ENCODE results near the gene TCOF1.

GRCh38 chr5:150323819-150324218, 33.7 kb upstream of the TCOF1 start:
- TF ChIP-seq CTCF (IDR thresholded peaks at IDR 0.05) (no peak), POLR2A (IDR thresholded peaks at IDR 0.05) (no peak)
